Central memory CD8-positive, alpha-beta T cell (primary cell): Measurements from ENCODE around the gene FTSJ1.

Experiments used
- ATAC-seq: fragments of 150-1000 bp; cut with Tn5 transposase; replicated peaks from 2 replicates; pipeline ENCODE4 v1.10.0; 2022; ENCODE audit warnings: mild to moderate bottlenecking, moderate FRiP score, moderate number of reproducible peaks; ENCODE audit not compliant: poor library complexity, severe bottlenecking; ENCODE audit errors: extremely low read depth
- DNase-seq, 2 donors: peaks; one replicate each; pipeline ENCODE4 v3.0.0; 2021; ENCODE audit warnings: low spot score in 2 of 2
- H3K27ac Mint-ChIP-seq: one replicate; pipeline ENCODE4 v1.8.0; 2022; ENCODE audit warnings: low read depth, mild to moderate bottlenecking, moderate library complexity, mixed read lengths
- H3K27me3 Mint-ChIP-seq: one replicate; pipeline ENCODE4 v1.8.0; 2022; ENCODE audit warnings: mixed read lengths
- H3K36me3 Mint-ChIP-seq: one replicate; pipeline ENCODE4 v1.8.0; 2022; ENCODE audit warnings: mild to moderate bottlenecking, moderate library complexity, mixed read lengths; ENCODE audit not compliant: insufficient read depth
- H3K4me1 Mint-ChIP-seq: one replicate; pipeline ENCODE4 v1.8.0; 2022; ENCODE audit warnings: mixed read lengths
- H3K4me3 Mint-ChIP-seq: one replicate; pipeline ENCODE4 v1.8.0; 2022; ENCODE audit warnings: mild to moderate bottlenecking, moderate library complexity, mixed read lengths
- H3K9me3 Mint-ChIP-seq: one replicate; pipeline ENCODE4 v1.8.0; 2022; ENCODE audit warnings: mixed read lengths

FTSJ1 gene

DNA sequence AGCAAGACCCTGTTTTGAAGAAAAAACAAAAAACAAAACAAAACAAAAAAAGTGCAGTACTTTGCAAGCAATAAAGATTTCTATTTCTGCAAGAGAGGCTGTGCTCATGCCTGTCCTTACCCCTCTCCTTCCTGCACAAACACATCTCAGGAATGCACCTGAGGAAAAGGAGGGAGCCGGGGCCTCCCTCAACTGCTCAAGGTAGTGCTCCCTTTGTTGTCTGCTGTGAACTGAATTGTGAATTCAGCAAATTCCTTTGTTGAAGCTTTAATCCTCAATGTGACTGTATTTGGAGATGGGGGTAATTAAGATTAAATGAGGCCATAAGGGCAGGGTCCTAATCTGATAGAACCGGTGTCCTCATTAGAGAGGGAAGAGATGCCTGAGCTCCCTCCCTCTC lies 13.9 kb downstream of the FTSJ1 start:
- H3K4me1 Mint-ChIP-seq = no peaks in the 10 kb centered on the region
- H3K36me3 Mint-ChIP-seq = peaks cover 2% of the 10 kb centered on the region

DNA sequence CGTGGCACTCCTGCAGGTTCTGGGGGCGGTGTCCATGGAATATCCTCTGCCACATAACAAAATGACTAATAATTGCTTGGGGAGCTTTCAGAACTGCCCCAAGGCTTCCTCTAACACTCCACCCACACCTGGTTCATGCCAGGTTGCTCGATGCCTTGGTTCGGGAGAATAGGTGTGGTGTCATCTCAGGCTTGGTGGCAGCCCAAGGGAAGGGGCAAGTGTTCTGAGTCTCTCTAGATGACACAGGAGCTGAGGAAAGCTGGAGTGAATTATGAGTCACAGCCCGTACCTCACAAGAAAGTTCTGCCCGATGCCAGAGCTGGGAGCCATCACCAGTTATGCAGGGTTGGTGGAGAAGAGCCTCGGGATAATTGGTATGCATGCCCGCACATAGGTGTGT lies 14.7 kb downstream of the FTSJ1 start:
- ATAC-seq (no peak), DNase-seq (no peak)
- H3K27ac Mint-ChIP-seq = no peak overlapping the region
- no peaks in the 10 kb centered on the region for H3K4me1 Mint-ChIP-seq
- peaks cover 2% of the 10 kb centered on the region for H3K36me3 Mint-ChIP-seq
- no peak overlapping the region for H3K4me3 Mint-ChIP-seq
- H3K27me3 Mint-ChIP-seq = no peaks in the 10 kb centered on the region
- no peaks in the 10 kb centered on the region for H3K9me3 Mint-ChIP-seq

More for the DNA sequence above, 13.9 kb downstream of the FTSJ1 start:
- DNase-seq (no peak), ATAC-seq (no peak)
- Mint-ChIP-seq H3K9me3 (no peaks in the 10 kb centered on the region), H3K27ac (no peak overlapping the region), H3K27me3 (no peaks in the 10 kb centered on the region), H3K4me3 (no peak overlapping the region)

DNA sequence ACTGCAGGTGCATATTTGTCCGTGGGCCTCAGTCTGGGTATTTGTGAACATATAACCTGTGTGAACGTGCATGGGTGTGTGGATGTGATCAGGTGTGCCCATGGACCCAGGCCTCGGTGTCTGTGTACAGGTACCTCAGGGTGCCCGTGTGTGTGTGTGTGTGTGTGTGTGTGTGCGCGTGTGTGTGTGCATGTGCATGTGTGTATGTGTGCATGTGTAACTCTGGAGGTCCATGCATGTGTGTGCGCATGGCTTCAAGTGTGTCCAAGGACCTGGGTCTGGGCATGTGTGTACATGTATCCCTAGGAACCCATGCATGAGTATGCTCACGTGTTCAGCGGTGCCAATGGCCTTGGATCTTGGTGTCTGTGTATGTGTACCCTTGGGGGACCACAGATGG lies 15.8 kb downstream of the FTSJ1 start:
- H3K4me3 Mint-ChIP-seq = no peak overlapping the region
- H3K36me3 Mint-ChIP-seq = peaks cover 2% of the 10 kb centered on the region
- no peaks in the 10 kb centered on the region for H3K4me1 Mint-ChIP-seq
- H3K9me3 Mint-ChIP-seq = no peaks in the 10 kb centered on the region
- H3K27me3 Mint-ChIP-seq = no peaks in the 10 kb centered on the region
- no peak overlapping the region for H3K27ac Mint-ChIP-seq
- DNase-seq (no peak), ATAC-seq (no peak)

DNA sequence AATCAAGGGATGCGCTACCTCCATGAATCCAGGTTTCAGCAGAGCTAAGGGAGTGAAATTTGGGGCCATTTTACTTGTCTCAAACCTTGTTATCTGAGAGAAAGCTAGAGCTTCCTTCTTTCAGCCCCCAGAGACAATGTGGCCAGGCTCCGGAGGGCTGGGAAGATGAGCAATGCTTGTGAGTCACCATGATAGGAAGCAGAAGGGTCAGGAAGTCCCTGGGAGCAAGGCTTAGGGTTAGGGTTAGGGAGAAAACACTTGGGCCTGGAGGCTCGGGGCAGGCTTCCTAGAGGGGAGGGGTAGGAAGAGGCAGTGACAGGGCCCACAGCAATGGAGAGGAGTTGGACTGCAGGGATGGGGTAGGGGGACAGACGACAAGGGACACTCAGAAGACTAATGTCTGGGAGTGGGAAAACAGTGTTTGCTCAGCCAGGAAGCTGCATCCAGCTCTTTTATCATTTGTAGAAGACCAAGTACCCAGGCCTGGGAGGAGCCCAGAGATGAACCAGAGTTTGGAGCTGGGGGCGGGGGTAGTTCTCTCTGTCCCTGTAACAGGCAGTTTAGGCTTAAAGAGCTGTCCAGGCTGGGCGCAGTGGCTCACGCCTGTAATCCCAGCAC lies 16.4 kb downstream of the FTSJ1 start:
- DNase-seq (no peak), ATAC-seq (no peak)
- Mint-ChIP-seq H3K4me1 (no peaks in the 10 kb centered on the region), H3K27me3 (no peaks in the 10 kb centered on the region), H3K4me3 (no peak overlapping the region), H3K27ac (no peak overlapping the region), H3K36me3 (no peaks in the 10 kb centered on the region), H3K9me3 (no peaks in the 10 kb centered on the region)

DNA sequence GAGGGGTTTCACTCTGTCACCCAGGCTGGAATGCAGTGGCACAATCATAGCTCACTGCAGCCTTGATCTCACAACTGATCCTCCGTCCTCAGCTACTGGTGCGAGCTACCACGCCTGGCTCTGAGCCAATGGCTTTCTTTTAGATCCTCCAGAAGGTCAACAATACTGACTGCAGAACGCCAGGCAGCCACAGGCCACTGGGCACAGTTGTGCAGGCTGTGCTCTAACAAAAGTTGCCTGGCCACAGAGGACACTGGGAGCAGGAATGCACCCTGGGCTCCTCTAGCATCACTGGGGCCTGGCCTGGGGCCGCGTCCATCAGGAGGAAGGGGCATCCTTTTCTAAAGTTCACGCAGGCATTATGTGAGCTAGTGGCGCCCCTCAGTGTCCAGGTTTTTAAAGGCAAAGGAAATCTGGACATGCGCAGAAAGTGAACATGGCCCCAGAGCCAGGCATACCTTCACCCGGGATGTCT lies 17.9 kb downstream of the FTSJ1 start:
- no peak for ATAC-seq
- no peak for DNase-seq
- no peaks in the 10 kb centered on the region for H3K27me3 Mint-ChIP-seq
- H3K36me3 Mint-ChIP-seq = no peaks in the 10 kb centered on the region
- H3K9me3 Mint-ChIP-seq = no peaks in the 10 kb centered on the region
- no peaks in the 10 kb centered on the region for H3K4me1 Mint-ChIP-seq
- no peak overlapping the region for H3K27ac Mint-ChIP-seq
- H3K4me3 Mint-ChIP-seq = no peak overlapping the region

DNA sequence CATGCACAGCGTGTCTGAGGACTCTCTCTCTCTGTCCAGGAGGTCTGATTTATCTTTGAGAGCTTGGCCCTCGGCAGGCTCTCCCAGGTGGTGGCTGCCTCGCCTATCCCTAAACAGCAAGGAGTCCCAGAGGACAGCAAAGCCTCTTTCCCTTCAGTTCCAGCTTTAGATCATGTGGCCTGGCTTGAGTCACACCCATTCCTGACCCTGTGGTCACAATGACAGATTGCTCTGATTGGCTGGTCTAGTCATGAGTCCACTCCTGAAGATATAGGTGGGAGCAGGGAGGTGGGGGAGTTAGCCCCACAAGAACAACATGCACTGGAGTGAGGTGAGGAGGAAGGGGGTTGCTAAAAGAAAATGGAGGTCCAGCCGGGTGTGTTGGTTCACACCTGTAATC lies 20.7 kb downstream of the FTSJ1 start:
- Mint-ChIP-seq H3K27me3 (no peaks in the 10 kb centered on the region), H3K27ac (no peak overlapping the region), H3K9me3 (no peaks in the 10 kb centered on the region), H3K4me1 (no peaks in the 10 kb centered on the region), H3K4me3 (no peak overlapping the region), H3K36me3 (no peaks in the 10 kb centered on the region)
- no peak for ATAC-seq
- DNase-seq = no peak

DNA sequence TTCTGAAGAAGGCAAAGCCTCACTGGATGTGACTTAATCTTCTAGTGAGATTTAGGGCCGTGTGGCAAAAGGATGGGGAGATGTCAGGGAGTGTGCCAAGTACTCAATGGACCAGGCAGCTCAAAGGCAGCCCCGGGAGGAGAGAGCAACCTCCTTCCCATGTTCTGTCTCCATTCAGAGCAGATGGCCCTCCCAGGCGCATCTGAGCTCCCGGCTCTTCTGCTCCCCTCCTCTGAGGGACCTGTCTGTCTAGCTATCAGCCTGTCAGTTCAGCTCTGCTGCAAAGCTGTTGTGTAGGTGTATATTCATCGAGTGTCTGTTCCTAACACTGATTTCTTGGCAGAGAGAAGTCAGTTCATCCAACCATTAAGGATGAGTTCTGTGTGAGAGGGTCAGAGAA lies 21.9 kb downstream of the FTSJ1 start:
- Mint-ChIP-seq H3K27ac (no peak overlapping the region), H3K27me3 (no peaks in the 10 kb centered on the region)

DNA sequence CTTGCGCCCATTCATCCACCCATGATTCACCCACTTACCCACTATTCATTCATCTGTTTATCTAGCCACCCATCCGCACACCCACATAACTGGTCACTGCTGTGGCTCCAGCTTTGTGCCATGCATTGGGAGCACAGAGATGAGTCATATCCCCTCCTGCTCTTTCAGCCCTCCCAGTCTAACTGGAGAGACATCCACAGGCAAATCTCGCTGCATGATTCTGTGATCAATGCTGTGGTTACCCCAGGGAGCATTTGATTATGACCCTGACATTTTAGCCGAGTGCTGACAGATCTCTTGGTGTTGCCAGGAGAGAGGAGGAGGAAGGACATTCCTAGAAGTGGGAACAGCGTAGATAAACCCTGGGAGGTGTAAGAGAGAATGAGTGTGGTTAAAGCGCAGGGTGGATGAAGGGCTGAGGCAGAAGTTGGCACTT lies 22.4 kb downstream of the FTSJ1 start:
- no peak for ATAC-seq
- H3K36me3 Mint-ChIP-seq = no peaks in the 10 kb centered on the region
- DNase-seq = no peak

More for the DNA sequence above, 21.9 kb downstream of the FTSJ1 start:
- DNase-seq (no peak), ATAC-seq (no peak)
- Mint-ChIP-seq H3K4me3 (no peak overlapping the region), H3K9me3 (no peaks in the 10 kb centered on the region), H3K36me3 (no peaks in the 10 kb centered on the region), H3K4me1 (no peaks in the 10 kb centered on the region)

DNA sequence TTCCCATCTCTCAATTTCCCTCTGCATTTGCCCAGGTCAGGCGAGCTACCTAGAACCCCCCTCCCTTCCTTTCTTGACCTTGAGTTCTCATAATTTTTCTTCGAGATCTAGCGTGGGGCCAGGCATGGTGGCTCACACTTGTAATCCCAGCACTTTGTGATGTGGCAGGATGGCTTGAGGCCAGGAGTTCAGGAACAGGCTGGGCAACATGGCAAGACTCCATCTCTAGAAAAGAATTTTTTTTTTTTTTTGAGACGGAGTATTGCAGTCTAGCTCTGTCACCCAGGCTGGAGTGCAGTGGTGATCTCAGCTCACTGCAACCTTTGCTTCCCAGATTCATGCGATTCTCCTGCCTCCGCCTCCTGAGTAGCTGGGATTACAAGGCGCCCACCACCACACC lies 28.3 kb downstream of the FTSJ1 start:
- no peak for ATAC-seq
- Mint-ChIP-seq H3K4me1 (peaks cover 3% of the 10 kb centered on the region), H3K27ac (no peak overlapping the region)

More for the DNA sequence above, 22.4 kb downstream of the FTSJ1 start:
- Mint-ChIP-seq H3K27me3 (no peaks in the 10 kb centered on the region), H3K4me3 (no peak overlapping the region), H3K9me3 (no peaks in the 10 kb centered on the region), H3K27ac (no peak overlapping the region), H3K4me1 (no peaks in the 10 kb centered on the region)

DNA sequence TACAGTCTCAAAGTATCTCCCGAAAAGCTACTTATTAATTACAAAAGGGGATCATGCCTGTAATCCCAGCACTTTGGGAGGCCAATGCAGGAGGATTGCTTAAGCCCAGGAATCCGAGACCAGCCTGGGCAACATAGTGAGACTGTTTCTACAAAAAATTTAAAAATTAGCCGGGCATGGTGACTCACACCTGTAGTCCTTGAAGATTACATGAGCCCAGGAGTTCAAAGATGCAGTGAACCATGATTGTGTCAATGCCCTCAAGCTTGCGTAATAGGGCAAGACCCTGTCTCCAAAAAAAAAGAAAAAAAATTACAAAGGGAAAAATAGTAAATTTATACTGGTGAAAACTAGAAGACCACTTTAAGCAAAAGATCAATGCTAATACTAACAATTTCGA lies 29.5 kb downstream of the FTSJ1 start:
- ATAC-seq (no peak), DNase-seq (no peak)
- Mint-ChIP-seq H3K36me3 (peaks cover 10% of the 10 kb centered on the region), H3K9me3 (no peaks in the 10 kb centered on the region), H3K4me3 (no peak overlapping the region), H3K4me1 (peaks cover 12% of the 10 kb centered on the region), H3K27me3 (no peaks in the 10 kb centered on the region), H3K27ac (no peak overlapping the region)

More for the DNA sequence above, 28.3 kb downstream of the FTSJ1 start:
- Mint-ChIP-seq H3K27me3 (no peaks in the 10 kb centered on the region), H3K9me3 (no peaks in the 10 kb centered on the region), H3K36me3 (peaks cover 6% of the 10 kb centered on the region), H3K4me3 (no peak overlapping the region)
- no peak for DNase-seq

DNA sequence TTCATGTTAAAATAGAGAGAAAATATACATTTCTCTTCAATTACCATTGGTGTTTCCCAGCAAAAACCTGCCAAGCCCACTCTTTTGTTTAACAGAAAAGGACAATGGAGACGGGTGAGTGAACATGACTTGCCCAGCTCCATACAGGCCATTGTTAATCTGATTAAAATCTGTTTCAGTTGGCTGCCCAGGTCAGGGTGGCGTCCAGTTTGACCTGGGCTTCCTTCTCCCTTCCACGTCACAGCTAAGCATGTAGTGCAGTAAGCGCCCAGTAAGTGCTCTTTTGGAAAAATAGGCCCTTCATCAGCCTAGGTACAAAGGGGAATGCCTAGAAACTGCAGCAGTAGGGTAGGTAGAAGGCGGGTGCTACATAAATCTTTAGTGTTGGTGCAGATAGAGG lies 31.2 kb downstream of the FTSJ1 start:
- H3K9me3 Mint-ChIP-seq = no peaks in the 10 kb centered on the region
- peaks cover 16% of the 10 kb centered on the region for H3K36me3 Mint-ChIP-seq
- H3K27me3 Mint-ChIP-seq = no peaks in the 10 kb centered on the region
- H3K27ac Mint-ChIP-seq = no peak overlapping the region
- H3K4me3 Mint-ChIP-seq = peak overlapping the region; percentile 94
- no peak for ATAC-seq
- H3K4me1 Mint-ChIP-seq = peaks cover 22% of the 10 kb centered on the region
- DNase-seq = no peak

DNA sequence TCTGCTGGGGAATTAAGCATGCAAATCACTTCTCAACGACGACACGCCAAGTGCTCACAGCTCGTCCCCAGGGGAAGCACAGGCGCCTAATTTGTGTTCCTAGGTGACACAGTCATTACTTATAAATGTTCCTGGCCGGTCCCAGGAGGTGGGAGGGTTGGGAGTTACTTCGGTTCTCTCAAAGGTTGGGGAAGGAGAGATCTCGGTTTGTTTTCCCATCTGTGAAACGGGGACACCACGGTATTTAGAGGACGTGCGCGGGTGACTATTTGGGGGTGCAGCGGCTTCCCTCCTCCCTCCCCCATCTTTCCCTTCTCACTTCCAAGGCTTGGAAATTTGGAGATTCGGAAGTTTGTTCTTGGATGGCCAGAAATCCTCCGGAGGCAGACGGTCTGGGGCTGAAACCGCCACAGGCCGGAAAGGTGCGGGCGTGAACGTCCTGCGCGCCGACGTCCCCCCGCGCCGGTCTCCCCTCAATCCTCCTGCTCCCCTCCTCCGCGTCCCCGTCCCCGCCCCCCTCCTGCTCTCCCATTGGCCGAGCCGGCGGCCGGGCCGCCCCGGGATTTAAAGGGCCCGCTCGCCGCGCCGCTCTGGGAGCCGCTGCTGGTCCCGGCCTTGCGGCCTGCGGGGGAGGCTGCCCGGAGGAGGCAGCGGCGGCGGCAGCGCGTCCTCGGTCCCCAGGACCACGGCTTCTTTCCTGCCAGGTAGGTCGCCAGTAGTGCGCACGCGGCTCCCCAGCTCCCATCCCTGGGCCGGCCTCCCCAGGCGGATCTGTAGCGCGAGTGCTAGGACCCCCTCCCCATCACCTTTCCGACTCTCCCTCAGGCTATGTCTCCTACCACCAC lies 32.6 kb downstream of the FTSJ1 start, which contains the start of gene PORCN:
Gene PORCN, plus strand, starts transcription at position 593 of the 845 bp plus-strand sequence. CDS start 829 bp downstream, outside the sequence.
- peak; percentile 42 to 50 for DNase-seq
- H3K27me3 Mint-ChIP-seq = no peaks in the 10 kb centered on the region
- H3K4me1 Mint-ChIP-seq = peaks cover 22% of the 10 kb centered on the region
- H3K36me3 Mint-ChIP-seq = peaks cover 17% of the 10 kb centered on the region
- peak within 1 kb of the TSS; percentile 90 for H3K27ac Mint-ChIP-seq
- peak; percentile 86 for ATAC-seq
- H3K4me3 Mint-ChIP-seq = peak within 1 kb of the TSS; percentile 94
- H3K9me3 Mint-ChIP-seq = no peaks in the 10 kb centered on the region

DNA sequence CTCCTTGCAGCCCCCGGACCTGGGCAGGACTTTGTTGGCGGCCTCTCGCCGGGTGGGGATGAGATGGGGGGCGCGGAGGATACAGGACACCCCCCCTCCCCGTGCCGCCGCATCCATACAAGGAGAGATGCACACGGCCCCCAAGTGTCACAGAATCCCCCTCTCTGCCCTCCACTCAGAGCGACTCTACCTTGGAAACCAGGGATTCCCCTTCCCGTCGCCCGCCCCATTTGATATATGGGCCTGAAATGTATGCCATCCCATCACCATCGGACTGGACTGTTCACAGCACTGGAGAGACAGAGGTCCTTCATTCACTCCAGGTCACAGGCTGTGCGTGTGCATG lies 33.2 kb downstream of the FTSJ1 start:
- peak; percentile 26 for ATAC-seq
- peak overlapping the region; percentile 94 for H3K4me3 Mint-ChIP-seq
- H3K4me1 Mint-ChIP-seq = peaks cover 22% of the 10 kb centered on the region
- peaks cover 18% of the 10 kb centered on the region for H3K36me3 Mint-ChIP-seq
- DNase-seq = no peak
- H3K27ac Mint-ChIP-seq = peak overlapping the region; percentile 90
- no peaks in the 10 kb centered on the region for H3K9me3 Mint-ChIP-seq
- no peaks in the 10 kb centered on the region for H3K27me3 Mint-ChIP-seq
